ENCODE data around the gene PPP6R3.
"Not testable (repeated sequence)": the region's sequence is repeated elsewhere in the genome, so short reads cannot be mapped to it uniquely, and the experiment has no call there.

The PPP6R3 gene, protein sequence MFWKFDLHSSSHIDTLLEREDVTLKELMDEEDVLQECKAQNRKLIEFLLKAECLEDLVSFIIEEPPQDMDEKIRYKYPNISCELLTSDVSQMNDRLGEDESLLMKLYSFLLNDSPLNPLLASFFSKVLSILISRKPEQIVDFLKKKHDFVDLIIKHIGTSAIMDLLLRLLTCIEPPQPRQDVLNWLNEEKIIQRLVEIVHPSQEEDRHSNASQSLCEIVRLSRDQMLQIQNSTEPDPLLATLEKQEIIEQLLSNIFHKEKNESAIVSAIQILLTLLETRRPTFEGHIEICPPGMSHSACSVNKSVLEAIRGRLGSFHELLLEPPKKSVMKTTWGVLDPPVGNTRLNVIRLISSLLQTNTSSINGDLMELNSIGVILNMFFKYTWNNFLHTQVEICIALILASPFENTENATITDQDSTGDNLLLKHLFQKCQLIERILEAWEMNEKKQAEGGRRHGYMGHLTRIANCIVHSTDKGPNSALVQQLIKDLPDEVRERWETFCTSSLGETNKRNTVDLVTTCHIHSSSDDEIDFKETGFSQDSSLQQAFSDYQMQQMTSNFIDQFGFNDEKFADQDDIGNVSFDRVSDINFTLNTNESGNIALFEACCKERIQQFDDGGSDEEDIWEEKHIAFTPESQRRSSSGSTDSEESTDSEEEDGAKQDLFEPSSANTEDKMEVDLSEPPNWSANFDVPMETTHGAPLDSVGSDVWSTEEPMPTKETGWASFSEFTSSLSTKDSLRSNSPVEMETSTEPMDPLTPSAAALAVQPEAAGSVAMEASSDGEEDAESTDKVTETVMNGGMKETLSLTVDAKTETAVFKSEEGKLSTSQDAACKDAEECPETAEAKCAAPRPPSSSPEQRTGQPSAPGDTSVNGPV

DNA sequence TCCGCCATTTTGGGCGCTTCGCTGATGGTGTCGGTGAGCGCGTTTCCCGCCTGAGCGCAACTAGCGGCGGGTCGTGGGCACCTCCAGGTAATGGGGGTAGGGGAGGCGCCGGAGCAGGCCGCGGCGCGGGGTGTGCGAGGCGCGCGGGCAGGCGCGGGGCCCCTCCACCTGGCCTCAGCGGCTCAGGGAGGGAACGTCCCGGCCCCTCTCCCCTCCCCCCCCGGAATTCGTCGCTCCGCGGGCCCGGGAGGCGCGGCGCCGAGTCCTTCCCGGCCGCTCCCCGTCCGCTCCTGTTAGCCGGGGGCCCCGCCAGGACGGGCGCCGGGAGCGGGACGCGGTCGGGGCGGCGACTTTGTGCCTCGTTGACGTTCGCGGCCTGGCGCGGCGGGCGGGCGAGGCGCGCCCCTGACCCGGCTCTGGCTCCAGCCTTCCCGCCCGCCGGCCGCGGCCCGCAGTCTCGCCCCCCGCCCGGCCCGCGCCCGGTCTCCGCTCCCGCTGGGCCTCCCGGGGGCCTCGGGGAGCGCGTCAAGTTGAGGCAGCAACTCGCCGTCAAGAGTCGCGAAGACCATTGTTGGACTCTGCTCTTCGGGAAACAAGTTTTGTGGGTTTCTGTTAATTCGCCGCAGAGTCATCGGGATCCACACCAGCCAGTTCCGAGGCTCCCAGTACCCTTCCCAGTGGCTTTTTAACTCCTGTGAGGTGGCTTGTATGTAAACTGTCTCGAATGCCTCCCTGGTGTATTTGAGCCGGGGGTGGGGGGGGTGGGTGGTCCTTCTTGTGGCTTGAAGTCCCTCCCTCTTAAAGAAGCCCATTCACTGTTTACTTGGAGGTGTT is at the start of gene PPP6R3:
PPP6R3 (plus strand) TSS at position 12 of the 834 bp plus-strand sequence. CDS start 76,913 bp downstream, outside the sequence.
- no peak for DNase-seq

DNA sequence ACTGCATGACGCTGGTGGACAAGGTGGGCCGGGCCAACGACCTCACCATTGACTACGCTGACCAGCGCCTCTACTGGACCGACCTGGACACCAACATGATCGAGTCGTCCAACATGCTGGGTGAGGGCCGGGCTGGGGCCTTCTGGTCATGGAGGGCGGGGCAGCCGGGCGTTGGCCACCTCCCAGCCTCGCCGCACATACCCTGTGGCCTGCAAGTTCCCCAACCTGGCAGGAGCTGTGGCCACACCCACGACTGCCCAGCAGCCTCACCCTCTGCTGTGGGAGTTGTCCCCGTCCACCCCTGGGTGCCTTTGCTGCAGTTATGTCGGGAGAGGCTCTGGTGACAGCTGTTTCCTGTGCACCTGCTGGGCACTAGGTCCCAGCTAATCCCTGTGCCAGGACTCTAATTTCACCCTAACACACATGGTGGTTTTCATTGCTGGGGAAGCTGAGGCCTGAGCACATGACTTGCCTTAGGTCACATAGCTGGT is 49.0 kb upstream of the PPP6R3 start:
- DNase-seq = no peak

DNA sequence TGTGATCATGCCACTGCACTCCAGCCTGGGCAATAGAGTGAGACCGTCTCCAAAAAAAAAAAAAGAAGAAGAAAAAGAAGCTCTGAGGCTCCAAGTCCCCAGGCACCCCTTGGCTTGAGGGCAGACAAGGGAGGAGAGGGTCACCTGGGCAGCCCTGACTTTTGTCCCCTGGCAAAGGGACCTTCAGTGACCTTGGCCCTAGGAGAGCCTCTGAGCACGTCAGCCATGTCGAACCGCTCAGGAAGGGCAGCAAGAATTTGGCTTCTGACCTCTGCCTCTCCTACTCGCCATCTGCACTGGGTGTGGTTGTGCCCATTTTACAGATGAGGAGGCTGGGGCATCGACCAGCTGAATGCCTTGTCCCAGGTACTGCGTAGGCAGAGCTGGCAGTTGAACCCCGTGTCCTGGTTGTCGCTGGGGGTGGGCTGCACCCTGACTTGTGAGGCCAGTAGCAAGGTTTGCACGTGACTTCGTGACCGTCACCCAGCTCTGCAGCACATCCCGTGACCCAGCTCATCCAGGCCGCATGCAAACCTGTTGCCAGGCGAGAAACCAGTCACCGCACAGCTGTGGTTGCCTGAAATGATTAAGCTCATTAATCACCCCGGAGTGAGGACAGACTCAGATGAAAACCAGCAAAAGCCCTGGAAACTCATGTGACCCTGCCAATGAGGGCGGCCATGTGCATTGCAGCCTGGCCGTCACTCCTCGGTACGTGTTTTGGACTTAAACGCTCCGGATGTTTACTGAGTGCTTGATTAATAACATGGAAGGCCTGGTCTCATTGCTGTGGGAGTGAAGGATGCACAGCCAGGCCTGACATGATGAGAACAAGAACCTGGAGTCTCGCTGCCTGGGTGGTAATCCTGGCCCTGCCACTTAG is 47.7 kb upstream of the PPP6R3 start:
- DNase-seq = no peak

DNA sequence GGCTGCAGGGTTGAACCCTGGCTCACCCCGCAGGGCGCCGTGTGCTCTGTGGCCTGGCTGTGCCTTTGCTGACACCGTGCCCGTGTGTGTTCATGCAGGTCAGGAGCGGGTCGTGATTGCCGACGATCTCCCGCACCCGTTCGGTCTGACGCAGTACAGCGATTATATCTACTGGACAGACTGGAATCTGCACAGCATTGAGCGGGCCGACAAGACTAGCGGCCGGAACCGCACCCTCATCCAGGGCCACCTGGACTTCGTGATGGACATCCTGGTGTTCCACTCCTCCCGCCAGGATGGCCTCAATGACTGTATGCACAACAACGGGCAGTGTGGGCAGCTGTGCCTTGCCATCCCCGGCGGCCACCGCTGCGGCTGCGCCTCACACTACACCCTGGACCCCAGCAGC is 47.0 kb upstream of the PPP6R3 start:
- DNase-seq = no peak

DNA sequence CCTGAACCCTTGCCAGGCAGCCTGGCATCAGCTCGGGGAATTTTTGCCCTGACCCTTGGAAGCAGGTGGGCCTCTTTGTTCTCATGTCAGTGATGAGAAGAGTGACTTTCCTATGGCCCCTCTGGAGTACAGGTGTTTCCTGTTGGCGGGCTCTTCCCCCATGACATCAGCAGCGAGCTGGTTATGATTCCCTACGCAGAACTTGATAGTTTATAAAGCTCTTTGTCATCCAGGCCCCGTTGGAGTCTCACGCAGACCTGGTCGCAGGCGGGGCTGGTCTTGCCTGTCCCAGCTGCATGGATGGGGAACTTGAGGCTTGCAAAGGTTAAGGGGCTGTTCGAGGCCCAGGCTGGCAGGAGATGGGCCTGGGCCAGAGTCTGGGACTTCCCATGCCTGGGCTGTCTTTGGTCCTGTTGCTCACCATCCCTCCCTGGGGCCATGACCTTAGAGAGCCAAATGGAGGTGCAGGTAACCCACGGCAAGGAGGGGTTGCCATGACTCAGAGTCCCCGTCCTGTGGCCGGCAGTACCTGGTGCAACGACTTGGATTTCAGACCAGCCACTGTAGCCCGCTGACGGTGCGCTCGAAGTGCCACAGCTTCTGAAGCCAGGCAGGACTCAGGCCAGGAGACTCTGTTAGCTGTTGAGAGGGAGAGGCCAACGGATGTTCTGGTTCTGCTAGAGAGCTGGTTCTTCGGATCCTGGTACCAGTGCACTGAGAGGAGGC is 45.9 kb upstream of the PPP6R3 start:
- no peak for DNase-seq

DNA sequence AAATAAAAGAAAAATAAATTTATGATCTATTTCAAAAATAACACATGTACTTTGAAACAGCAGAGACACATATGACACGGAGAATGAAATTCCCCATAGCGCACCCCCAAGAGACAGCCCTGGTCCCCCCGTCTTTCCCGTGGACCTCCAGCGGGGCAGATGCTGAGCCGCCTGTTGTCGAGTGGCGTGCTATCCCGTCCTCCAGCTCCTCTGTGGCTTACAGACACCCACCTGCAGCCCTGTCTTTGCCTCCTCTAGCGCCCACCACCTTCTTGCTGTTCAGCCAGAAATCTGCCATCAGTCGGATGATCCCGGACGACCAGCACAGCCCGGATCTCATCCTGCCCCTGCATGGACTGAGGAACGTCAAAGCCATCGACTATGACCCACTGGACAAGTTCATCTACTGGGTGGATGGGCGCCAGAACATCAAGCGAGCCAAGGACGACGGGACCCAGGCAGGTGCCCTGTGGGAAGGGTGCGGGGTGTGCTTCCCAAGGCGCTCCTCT is 44.4 kb upstream of the PPP6R3 start:
- DNase-seq = no peak

DNA sequence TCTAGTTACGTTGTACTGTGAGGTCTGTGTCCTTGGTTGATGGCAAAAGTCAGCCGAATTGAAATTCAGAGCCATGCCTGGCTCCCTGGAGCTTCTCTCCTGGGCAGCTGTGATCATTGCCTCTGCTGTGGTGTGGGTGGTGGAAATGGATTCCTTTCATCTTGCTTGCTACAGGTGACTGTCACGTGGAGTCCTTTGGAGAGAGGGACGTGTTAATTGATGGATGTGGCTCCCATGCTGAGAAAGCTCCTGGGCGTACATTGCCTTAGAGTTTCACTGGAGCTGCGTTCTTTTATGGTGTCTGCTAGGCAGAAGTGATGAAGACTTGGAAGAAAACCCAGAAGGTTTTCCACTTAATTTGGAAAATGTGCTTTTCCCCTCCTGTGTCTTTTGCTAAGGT is 41.9 kb upstream of the PPP6R3 start:
- no peak for DNase-seq

DNA sequence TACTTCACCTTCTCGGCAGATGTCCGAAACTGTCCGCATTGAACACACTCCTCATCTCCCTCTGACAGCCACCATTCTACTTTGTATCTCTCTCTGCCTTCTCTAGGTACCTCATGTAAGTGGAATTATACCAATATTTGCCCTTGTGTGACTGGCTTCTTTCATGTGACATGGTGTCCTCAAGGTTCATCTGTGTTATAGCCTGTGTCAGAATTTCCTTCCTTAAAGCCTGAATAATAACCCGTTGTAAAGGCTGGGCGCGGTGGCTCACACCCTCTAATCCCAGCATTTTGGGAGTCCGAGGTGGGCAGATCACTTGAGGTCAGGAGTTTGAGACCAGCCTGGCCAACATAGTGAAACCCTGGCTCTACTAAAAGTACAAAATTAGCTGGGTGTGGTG is 40.4 kb upstream of the PPP6R3 start:
- DNase-seq = no peak

DNA sequence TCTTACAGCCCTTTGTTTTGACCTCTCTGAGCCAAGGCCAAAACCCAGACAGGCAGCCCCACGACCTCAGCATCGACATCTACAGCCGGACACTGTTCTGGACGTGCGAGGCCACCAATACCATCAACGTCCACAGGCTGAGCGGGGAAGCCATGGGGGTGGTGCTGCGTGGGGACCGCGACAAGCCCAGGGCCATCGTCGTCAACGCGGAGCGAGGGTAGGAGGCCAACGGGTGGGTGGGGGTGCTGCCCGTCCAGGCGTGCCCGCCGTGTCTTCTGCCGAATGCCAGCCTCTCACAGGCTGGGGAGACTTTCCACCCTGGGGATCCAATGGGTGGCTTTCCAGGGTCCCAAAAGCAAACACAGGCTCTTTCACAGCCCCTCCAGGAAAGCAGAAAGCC is 37.1 kb upstream of the PPP6R3 start:
- DNase-seq = no peak

DNA sequence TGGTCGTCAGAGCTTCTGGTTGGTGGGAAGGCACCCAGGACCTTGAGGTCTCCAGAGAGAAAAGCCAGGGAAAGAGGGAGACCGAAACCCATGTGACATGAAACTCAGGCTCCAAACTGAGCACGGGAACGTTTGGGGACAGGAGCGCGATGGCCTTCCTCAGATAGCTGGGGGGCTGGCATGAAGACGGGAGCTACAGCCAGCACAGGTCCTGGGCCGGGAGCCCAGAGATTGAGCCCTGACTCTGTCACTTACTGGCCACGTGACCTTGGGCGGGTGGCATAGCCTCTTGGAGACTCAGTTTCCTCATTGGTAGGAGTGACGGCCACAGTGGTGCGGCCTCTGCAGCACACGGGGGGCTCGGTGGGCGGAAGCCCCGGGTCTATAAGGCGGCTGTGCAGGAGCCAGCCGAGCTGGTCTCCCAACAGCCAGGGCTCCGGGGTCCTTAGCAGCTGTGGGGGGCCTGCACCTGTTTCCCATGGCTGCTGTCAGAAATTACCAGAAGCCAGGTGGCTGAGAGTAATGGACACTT is 36.4 kb upstream of the PPP6R3 start:
- no peak for DNase-seq

DNA sequence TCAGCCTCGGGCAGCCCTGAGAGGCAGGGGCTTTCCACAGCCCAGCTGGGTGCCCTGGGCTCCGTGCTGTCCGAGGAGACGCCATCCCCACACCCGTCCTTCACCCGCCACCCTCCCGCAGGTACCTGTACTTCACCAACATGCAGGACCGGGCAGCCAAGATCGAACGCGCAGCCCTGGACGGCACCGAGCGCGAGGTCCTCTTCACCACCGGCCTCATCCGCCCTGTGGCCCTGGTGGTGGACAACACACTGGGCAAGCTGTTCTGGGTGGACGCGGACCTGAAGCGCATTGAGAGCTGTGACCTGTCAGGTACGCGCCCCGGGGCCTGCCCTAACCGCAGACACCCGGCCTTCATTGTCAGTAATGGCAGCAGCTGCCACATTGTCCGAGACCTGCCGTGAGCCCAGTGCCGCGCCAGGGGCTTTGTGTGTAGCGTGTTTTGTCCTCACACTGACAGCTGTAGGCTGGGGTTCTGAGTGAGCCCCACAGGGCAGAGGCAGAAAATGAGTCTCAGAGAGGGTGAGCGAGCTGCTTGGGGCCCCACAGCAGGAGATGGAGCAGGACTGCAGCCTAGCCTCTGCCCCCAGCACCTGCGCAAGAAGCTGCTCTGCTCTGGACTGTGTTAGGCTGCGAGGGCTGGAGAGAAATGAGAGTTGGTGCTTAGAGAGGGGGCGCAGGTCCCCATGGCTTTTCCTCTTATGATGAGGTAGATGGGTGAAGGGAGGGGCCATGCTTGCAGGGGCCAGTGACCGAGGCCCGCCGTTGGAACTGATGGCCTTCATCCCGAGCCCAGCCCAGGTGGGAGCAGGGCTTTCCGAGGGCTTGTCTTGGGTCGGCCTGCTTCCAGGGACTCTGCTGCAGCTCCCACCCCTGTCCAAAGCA is 35.3 kb upstream of the PPP6R3 start:
- DNase-seq = no peak

DNA sequence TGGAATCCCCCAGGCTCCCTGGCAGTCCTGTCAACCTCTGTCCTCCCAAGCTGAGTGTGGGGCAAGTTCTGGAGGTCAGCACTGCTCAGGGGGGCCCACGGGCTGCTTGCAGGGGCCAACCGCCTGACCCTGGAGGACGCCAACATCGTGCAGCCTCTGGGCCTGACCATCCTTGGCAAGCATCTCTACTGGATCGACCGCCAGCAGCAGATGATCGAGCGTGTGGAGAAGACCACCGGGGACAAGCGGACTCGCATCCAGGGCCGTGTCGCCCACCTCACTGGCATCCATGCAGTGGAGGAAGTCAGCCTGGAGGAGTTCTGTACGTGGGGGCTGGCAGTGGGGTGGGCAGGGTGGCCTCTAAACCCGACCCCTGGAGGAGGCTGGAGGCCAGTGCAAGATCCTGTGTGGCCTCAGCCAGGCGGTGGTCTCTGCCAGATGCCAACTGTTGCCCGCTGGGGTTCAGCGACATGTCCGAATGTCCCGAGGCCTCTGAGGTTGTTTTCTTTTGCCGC is 34.6 kb upstream of the PPP6R3 start:
- no peak for DNase-seq

DNA sequence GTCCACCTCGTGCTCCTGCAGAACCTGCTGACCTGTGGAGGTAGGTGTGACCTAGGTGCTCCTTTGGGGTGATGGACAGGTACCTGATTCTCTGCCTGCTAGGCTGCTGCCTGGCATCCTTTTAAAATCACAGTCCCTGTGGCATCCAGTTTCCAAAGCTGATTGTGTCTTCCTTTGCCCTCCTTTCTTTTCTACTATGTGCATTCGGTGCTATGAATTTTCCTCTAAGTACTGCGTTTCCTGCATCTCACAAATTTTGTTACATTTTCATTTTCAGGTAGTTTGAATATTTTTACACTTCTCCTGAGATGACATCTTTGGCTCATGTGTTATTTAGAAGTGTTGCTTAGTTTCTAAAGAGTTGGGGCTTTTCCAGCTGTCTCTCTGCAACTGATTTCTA is 30.9 kb upstream of the PPP6R3 start:
- DNase-seq = no peak

DNA sequence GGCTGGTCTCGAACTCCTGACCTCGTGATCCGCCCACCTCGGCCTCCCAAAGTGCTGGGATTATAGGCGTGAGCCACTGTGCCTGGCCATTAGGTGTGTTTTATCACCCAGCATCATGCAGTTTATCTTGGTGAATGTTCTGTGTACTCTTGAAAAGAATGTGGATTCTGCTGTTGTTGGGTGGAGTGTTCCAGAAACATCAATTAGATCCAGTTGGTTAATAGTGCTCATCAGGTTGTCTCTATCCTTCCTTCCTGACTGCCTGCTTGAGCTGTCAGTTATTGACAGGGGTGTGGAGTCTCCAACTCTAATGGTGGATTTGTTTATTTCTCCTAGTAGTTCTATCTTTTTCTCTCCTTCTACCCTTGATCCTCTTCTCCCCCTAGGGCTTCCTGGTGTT is 30.2 kb upstream of the PPP6R3 start:
- DNase-seq = no peak

DNA sequence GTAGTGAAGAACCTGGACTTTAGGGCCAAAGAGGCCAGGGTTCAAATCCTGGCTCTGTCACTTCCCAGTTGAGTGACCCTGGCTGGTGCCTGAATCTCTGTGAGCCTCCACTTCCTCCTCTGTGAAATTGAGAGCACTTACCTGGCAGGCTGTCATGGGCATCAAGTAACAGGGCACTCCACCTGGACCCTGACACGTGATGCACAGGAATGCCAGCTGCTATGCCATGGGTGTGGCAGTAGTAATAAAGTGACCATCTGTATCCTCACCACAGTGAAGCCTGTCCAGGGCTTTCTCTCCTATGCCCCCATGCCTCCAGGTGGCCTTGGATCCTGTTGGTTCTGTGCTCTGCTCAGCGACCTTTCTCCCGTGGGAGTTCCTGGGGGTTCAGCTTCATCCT is 29.8 kb upstream of the PPP6R3 start:
- no peak for DNase-seq

DNA sequence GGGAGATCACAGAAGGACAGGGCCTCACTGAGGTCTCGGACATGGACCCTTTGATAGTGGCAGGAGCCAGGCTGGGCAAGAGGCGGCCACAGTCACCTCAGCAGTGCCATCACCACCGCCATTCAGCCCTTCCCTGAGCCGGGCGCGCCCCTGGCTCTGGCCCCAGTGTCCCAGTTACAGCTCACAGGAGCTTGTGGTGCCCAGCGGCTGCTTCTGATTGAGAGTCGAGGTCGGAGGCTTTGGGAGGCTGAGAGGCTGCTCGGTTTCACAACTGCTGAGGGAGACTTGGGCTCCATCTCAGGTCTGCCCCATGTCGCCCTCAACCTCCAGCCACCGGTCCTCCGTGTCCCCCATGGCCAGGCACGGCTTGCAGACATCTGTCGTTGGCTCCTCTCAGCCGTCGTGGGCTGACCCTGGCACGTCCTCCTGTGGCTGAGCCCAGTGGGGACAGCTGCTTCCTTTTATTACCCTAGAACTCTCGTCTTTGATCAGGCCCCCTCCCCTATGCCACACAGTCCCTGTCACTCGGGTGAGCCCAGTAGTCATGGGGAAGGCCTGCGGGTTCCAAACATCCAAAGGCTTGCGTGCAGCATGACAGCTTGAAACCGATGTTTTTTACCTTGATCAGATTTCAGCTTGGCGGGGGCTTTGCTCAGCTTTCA is 28.4 kb upstream of the PPP6R3 start:
- DNase-seq = no peak

DNA sequence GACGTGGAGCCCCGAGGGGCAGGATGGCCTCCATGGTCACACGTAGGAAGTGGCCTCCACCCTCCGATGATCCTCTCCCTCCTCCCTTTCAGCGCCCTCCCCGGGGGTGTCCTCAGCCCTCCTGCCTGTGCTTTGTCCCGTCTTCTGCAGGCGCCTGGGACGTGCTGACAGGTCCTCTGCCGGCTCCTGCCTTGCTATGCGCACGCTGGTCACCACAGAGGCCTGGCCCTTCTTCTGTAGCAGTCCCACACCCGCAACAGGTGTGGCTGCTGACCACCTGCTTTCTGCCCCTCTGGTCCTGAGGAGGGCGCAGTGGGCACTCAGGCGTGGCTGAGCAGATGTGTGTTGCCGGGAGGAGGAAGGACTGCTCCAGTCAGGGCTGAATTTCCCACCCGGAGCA is 27.7 kb upstream of the PPP6R3 start:
- DNase-seq = no peak

DNA sequence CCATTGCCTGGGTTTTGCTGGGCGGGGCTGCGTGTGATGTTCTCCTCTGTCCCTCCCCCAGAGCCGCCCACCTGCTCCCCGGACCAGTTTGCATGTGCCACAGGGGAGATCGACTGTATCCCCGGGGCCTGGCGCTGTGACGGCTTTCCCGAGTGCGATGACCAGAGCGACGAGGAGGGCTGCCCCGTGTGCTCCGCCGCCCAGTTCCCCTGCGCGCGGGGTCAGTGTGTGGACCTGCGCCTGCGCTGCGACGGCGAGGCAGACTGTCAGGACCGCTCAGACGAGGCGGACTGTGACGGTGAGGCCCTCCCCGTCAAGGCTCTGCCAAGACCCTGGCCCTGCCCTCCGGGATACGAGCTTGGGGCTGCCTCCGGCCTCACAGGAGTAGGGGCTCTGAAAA is 27.0 kb upstream of the PPP6R3 start:
- DNase-seq = no peak

DNA sequence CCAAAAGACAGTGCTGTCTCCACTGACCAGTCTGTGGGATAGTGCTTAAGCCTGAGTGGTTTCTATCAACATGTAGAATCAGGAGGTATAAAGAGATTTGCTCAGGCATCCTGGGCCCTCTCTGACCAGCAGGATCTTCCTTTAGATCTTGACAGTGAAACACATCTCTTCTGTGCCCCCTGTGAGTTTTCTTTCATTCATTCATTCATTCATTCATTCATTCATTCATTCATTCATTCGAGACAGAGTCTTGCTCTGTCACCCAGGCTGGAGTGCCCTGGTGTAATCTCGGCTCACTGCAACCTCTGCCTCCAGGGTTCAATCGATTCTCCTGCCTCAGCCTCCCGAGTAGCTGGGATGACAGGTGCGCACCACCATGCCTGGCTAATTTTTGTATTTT is 26.4 kb upstream of the PPP6R3 start:
- DNase-seq = not testable (repeated sequence)
